ENCODE results near the gene OR6A2.

GRCh38 chr11:6747097-6747668 lies 52.3 kb downstream of the OR6A2 start:
- no peak for TF ChIP-seq ZNF274 (IDR thresholded peaks at IDR 0.05; ENCODE audit: borderline replicate concordance, extremely low read depth, low read length)
- TF ChIP-seq, protein P1, sequence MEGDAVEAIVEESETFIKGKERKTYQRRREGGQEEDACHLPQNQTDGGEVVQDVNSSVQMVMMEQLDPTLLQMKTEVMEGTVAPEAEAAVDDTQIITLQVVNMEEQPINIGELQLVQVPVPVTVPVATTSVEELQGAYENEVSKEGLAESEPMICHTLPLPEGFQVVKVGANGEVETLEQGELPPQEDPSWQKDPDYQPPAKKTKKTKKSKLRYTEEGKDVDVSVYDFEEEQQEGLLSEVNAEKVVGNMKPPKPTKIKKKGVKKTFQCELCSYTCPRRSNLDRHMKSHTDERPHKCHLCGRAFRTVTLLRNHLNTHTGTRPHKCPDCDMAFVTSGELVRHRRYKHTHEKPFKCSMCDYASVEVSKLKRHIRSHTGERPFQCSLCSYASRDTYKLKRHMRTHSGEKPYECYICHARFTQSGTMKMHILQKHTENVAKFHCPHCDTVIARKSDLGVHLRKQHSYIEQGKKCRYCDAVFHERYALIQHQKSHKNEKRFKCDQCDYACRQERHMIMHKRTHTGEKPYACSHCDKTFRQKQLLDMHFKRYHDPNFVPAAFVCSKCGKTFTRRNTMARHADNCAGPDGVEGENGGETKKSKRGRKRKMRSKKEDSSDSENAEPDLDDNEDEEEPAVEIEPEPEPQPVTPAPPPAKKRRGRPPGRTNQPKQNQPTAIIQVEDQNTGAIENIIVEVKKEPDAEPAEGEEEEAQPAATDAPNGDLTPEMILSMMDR (IDR thresholded peaks at IDR 0.05; ENCODE audit: control extremely low read depth in 1 of 3, insufficient read depth in 1 of 3, low read depth in 1 of 3, low read length in 3 of 3): no peak
- no peak for TF ChIP-seq KDM5A (IDR thresholded peaks at IDR 0.05; ENCODE audit: low read length)
- no peak for TF ChIP-seq SP1 (IDR thresholded peaks at IDR 0.05; ENCODE audit: low read depth, low read length)
- TF ChIP-seq POLR2A (IDR thresholded peaks at IDR 0.05; ENCODE audit: control extremely low read depth in 1 of 2, low read depth in 2 of 2, low read length in 2 of 2): no peak
- no peak for TF ChIP-seq BACH1 (IDR thresholded peaks at IDR 0.05; ENCODE audit: low read length)

Data from H1 (cell line).